Stimulated activated CD4-positive, alpha-beta T cell treated with anti-CD3 and anti-CD28 coated beads, Interleukin-4, amount 100 ng/mL, for 1 hour (primary cell): ENCODE data around the gene SV2A.
"Not testable (repeated sequence)": the region's sequence is repeated elsewhere in the genome, so short reads cannot be mapped to it uniquely, and the experiment has no call there.

ENCODE experiments used
- DNase-seq: peaks from one replicate; pipeline ENCODE4 v3.0.0-alpha.2; 2020

SV2A gene

GRCh38 chr1:149927563-149928400, 10.1 kb upstream of the SV2A start, which contains the start of gene SF3B4:
TSS of gene SF3B4 (minus strand) at chr1:149927803. CDS start at chr1:149927759, 44 bp downstream.
- DNase-seq: peak; percentile 96

- no peak for DNase-seq
Observed at GRCh38 chr1:149927056-149927562, 9.5 kb upstream of the SV2A start.

- DNase-seq: no peak
Observed at GRCh38 chr1:149926296-149926695, 8.7 kb upstream of the SV2A start.

- no peak for DNase-seq
Observed at GRCh38 chr1:149925751-149926150, 8.1 kb upstream of the SV2A start.

- DNase-seq: no peak
Observed at GRCh38 chr1:149925345-149925744, 7.7 kb upstream of the SV2A start.

GRCh38 chr1:149923626-149924025, 6.0 kb upstream of the SV2A start:
- no peak for DNase-seq

- no peak for DNase-seq
Observed at GRCh38 chr1:149916898-149917252, 769 bp downstream of the SV2A start.

- DNase-seq: no peak
Observed at GRCh38 chr1:149916193-149916897, 1.3 kb downstream of the SV2A start.

GRCh38 chr1:149915429-149916192, 2.0 kb downstream of the SV2A start:
- no peak for DNase-seq

GRCh38 chr1:149914545-149914944, 3.1 kb downstream of the SV2A start:
- no peak for DNase-seq

GRCh38 chr1:149906570-149907075, 11.0 kb downstream of the SV2A start:
- no peak for DNase-seq

- DNase-seq: no peak
Observed at GRCh38 chr1:149903836-149904491, 13.7 kb downstream of the SV2A start.

- peak; percentile 82 for DNase-seq
Observed at GRCh38 chr1:149899460-149900284, 18.0 kb downstream of the SV2A start, which contains the start of gene BOLA1. TSS of gene BOLA1 (plus strand) at chr1:149899568. CDS start at chr1:149900060, 492 bp downstream.

- no peak for DNase-seq
Observed at GRCh38 chr1:149896575-149896974, 21.1 kb downstream of the SV2A start.

GRCh38 chr1:149888999-149889289, 28.7 kb downstream of the SV2A start:
- no peak for DNase-seq

GRCh38 chr1:149888247-149888998, 29.2 kb downstream of the SV2A start:
- peak; percentile 67 for DNase-seq

- DNase-seq: peak; percentile 51
Observed at GRCh38 chr1:149887456-149888246, 30.0 kb downstream of the SV2A start.

- not testable (repeated sequence) for DNase-seq
Observed at GRCh38 chr1:149887196-149887455, 30.5 kb downstream of the SV2A start.

- peak; percentile 69 for DNase-seq
Observed at GRCh38 chr1:149886396-149887195, 31.0 kb downstream of the SV2A start.

GRCh38 chr1:149886121-149886395, 31.6 kb downstream of the SV2A start:
- not testable (repeated sequence) for DNase-seq
